DND-41 (cell line): ENCODE results near the gene CAPN1.

Experiments
- ATAC-seq: fragments of 200-7000 bp; cut with Tn5 transposase; 3 replicates; pipeline ENCODE4 v1.9.1; 2021; ENCODE audit warnings: low read depth; ENCODE audit not compliant: insufficient read depth
- DNase-seq: peaks from one replicate; pipeline ENCODE4 v3.0.0-alpha.2; 2020
- H2AFZ ChIP-seq: 2 replicates; pipeline ENCODE4 v1.6.0; 2012; ENCODE audit warnings: low read depth, low read length
- H3K27ac ChIP-seq: 2 replicates; pipeline ENCODE4 v1.5.1; 2012; ENCODE audit warnings: low read length, inconsistent platforms
- H3K27me3 ChIP-seq: fragments of 200-600 bp; sonication (generic); 2 replicates; pipeline ENCODE4 v1.6.0; 2012; ENCODE audit warnings: low read length, mild to moderate bottlenecking, inconsistent platforms; ENCODE audit not compliant: insufficient read depth, poor library complexity
- H3K36me3 ChIP-seq: 2 replicates; pipeline ENCODE4 v1.5.1; 2012; ENCODE audit warnings: low read length, inconsistent platforms; ENCODE audit not compliant: insufficient read depth
- H3K4me1 ChIP-seq: 2 replicates; pipeline ENCODE4 v1.5.1; 2012; ENCODE audit warnings: mild to moderate bottlenecking, low read length; ENCODE audit not compliant: insufficient read depth
- H3K4me2 ChIP-seq: 2 replicates; pipeline ENCODE4 v1.6.0; 2012; ENCODE audit warnings: mild to moderate bottlenecking, moderate library complexity, low read length, inconsistent platforms; ENCODE audit not compliant: insufficient read depth
- H3K4me3 ChIP-seq, 2 experiments: fragments of 200-600 bp in 1 of 2; shearing (Covaris generic) in 1 of 2; 2 replicates each; pipeline ENCODE4 v1.5.1; 2012 to 2016; ENCODE audit warnings: inconsistent platforms in 2 of 2, low read length in 2 of 2, mild to moderate bottlenecking in 2 of 2, low read depth in 1 of 2, moderate library complexity in 1 of 2
- H3K79me2 ChIP-seq: 2 replicates; pipeline ENCODE4 v1.6.0; 2012; ENCODE audit warnings: low read length, inconsistent platforms; ENCODE audit not compliant: insufficient read depth
- H3K9ac ChIP-seq: 2 replicates; pipeline ENCODE4 v1.6.0; 2012; ENCODE audit warnings: low read depth, mild to moderate bottlenecking, inconsistent platforms, low read length, moderate library complexity
- H3K9me3 ChIP-seq: 2 replicates; pipeline ENCODE4 v1.5.1; 2012; ENCODE audit warnings: low read length, moderate library complexity, mild to moderate bottlenecking, inconsistent platforms; ENCODE audit not compliant: insufficient read depth, severe bottlenecking
- H4K20me1 ChIP-seq: 2 replicates; pipeline ENCODE4 v1.6.0; 2012; ENCODE audit warnings: low read length; ENCODE audit not compliant: insufficient read depth
- EZH2 ChIP-seq: IDR thresholded peaks from 3 replicates; pipeline ENCODE4 v1.6.1; 2012; ENCODE audit warnings: borderline replicate concordance, low read depth, mild to moderate bottlenecking, moderate library complexity, low read length, inconsistent platforms; ENCODE audit not compliant: severe bottlenecking
- TF ChIP-seq, protein P1 (sequence below): IDR thresholded peaks from 2 replicates; pipeline ENCODE4 v1.5.1; 2012; ENCODE audit warnings: borderline replicate concordance, low read length, moderate library complexity, mild to moderate bottlenecking; ENCODE audit not compliant: poor library complexity, severe bottlenecking; ENCODE audit errors: extremely low read depth

CAPN1 gene

DNA sequence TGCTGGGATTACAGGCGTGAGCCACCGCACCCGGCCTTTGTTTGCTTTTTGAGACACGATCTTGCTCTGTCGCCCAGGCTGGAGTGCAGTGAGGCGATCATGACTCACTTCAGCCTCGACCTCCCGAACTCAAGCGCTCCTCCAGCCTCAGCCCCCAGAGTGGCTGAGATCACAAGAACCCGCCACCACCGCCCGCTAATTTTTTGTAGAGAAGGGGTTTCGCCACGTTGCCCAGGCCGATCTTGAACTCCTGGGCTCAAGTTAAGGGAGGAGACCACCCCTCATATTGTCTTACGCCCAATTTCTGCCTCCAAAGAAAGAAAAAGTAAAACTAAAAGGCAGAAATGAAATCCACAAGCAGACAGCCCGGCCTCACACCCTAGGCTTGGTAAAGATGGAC lies 78.6 kb downstream of the CAPN1 start:
- peaks cover 41% of the 10 kb centered on the region for H3K79me2 ChIP-seq
- no peak overlapping the region for H3K27ac ChIP-seq
- H3K27me3 ChIP-seq: no peaks in the 10 kb centered on the region
- no peak overlapping the region for H3K4me2 ChIP-seq
- peaks cover 7% of the 10 kb centered on the region; the same call in 1 of the 2 replicates for H4K20me1 ChIP-seq
- no peak overlapping the region for H3K4me3 ChIP-seq
- peaks cover 13% of the 10 kb centered on the region for H3K36me3 ChIP-seq
- TF ChIP-seq, protein P1, sequence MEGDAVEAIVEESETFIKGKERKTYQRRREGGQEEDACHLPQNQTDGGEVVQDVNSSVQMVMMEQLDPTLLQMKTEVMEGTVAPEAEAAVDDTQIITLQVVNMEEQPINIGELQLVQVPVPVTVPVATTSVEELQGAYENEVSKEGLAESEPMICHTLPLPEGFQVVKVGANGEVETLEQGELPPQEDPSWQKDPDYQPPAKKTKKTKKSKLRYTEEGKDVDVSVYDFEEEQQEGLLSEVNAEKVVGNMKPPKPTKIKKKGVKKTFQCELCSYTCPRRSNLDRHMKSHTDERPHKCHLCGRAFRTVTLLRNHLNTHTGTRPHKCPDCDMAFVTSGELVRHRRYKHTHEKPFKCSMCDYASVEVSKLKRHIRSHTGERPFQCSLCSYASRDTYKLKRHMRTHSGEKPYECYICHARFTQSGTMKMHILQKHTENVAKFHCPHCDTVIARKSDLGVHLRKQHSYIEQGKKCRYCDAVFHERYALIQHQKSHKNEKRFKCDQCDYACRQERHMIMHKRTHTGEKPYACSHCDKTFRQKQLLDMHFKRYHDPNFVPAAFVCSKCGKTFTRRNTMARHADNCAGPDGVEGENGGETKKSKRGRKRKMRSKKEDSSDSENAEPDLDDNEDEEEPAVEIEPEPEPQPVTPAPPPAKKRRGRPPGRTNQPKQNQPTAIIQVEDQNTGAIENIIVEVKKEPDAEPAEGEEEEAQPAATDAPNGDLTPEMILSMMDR: no peak
- no peak for TF ChIP-seq EZH2
- H2AFZ ChIP-seq: no peak overlapping the region
- peak overlapping the region; percentile 98; the same call in 1 of the 2 replicates for H3K9ac ChIP-seq
- H3K9me3 ChIP-seq: no peaks in the 10 kb centered on the region
- ATAC-seq: no peak
- no peak for DNase-seq
- peaks cover 30% of the 10 kb centered on the region for H3K4me1 ChIP-seq

DNA sequence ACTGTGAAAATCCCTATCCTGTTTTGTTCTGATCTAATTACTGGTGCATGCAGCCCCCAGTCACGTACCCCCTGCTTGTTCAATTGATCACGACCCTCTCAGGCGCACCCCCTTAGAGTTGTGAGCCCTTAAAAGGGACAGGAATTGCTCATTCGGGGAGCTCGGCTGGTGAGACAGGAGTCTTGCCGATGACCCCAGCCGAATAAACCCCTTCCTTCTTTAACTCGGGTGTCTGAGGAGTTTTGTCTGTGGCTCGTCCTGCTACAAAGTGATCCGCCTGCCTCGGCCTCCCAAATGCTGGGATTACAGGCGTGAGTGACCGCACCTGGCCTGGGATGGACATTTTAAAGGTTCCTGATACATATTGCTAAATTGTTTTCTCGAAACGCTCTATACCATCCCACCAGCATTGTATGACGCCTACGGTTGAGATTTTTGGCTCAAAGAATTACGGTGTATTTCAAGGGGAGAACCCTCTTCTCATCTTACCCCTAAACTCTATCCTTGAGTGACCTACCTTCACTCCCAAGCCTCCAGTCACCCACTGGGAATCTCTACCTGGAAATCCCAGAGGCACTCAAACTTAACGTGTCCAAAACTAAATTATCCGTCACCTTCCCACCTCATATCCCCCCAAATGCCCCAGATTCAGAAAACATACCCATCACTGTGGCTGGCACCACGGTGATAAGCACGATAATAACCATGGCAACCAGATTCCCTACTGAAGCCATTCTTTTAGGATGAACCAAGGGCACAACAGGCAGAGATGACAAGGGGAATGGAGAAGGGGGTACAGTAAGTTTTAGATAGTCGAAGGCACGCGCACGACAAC lies 79.2 kb downstream of the CAPN1 start:
- Histone ChIP-seq H2AFZ (peak overlapping the region; percentile 90), H3K27ac (peak overlapping the region; percentile 92), H3K9ac (peak overlapping the region; percentile 98), H3K4me3 (peak overlapping the region; percentile 88 to 94), H4K20me1 (peaks cover 10% of the 10 kb centered on the region; the same call in 1 of the 2 replicates), H3K79me2 (peaks cover 48% of the 10 kb centered on the region), H3K4me1 (peaks cover 36% of the 10 kb centered on the region), H3K27me3 (no peaks in the 10 kb centered on the region), H3K4me2 (peak overlapping the region; percentile 96), H3K9me3 (no peaks in the 10 kb centered on the region), H3K36me3 (peaks cover 19% of the 10 kb centered on the region)
- ATAC-seq (peak; percentile 35; the same call in 1 of the 3 replicates), DNase-seq (no peak)
- TF ChIP-seq, protein P1: no peak
- no peak for TF ChIP-seq EZH2
